ENCODE results near the gene DIPK1A.

DIPK1A gene

DNA sequence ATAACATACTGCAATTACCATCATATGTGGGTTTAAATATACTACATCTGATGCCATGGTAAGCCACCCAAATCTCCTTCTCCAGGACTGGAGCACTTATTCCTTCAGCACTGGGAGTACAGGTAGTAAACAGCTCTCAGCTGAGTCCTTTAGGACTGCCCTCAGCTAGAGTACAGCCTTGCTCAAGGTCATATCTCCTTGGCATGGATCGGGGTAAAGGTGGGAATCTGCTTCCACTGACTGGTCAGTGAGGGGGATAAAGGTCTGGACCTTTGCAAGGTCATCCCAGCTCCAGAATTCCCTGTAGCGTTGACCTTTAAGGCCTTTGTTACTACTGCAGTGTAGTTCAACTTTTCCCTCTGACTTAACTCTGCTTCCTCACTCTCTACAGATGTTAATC lies 90.7 kb downstream of the DIPK1A start:
- no peak for DNase-seq

DNA sequence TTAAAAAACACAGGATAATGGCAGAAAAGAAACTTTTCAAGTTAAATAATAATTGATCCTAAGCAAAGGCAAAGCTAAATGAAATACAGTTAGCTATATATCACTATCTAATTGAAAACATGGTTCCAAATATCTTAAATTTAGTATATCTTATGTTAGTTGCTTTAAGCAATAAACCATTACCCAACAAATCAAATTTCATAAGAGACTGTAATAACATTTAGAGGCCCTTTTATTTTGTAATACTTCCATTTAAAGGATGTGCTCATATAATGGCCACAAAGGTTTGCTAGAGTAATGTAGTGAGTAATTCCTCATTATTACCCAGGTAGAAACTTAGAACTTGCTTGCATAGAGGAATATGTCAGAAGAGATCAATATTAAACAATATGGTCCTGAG lies 97.1 kb downstream of the DIPK1A start:
- no peak for DNase-seq

DNA sequence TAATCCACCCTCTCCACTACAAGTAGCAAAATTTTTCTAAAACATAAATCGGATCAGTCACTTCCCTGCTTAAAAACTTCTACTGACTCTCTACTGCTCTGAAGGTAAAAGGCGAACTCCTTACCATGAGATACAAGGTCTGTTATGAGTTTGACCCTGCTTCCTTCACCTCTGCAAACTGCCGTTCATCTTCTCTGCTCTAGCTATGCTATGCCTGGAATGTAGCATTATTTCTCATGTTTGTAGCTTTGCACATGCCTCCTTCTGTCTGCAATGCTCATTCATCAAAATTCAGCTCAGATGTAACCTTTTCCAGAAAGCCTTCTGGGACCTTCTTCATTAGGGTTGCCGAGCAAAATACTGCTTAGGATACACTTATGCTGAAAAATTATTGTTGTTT lies 98.7 kb downstream of the DIPK1A start:
- DNase-seq = no peak

DNA sequence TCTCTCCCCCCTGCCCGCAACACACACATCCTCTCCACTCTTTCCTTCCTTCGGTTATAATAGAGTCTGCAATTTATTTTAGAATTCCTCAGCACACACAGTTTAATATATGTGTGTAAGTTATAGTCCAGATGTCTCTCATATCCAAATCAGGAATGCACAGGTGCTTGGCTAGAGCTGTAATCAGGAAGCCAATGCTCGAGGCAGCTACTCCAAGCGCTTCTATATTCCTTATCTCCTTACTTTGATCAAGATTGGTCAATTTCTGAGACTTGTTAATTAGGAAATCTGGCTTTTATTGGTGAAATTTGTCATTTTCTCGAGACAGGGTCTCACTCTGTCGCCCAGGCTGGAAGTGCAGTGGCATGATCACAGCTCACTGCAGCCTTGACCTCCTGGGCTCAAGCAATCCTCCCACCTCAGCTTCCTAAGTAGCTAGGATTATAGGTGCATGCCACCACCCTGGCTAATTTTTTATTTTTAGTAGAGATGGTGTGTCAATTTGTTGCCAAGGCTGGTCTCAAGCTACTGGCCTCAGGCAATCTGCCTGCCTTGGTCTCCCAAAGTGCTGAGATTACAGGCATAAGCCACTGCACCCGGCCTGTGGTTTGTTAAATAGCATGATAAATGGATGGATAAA lies 101.7 kb downstream of the DIPK1A start:
- no peak for DNase-seq

DNA sequence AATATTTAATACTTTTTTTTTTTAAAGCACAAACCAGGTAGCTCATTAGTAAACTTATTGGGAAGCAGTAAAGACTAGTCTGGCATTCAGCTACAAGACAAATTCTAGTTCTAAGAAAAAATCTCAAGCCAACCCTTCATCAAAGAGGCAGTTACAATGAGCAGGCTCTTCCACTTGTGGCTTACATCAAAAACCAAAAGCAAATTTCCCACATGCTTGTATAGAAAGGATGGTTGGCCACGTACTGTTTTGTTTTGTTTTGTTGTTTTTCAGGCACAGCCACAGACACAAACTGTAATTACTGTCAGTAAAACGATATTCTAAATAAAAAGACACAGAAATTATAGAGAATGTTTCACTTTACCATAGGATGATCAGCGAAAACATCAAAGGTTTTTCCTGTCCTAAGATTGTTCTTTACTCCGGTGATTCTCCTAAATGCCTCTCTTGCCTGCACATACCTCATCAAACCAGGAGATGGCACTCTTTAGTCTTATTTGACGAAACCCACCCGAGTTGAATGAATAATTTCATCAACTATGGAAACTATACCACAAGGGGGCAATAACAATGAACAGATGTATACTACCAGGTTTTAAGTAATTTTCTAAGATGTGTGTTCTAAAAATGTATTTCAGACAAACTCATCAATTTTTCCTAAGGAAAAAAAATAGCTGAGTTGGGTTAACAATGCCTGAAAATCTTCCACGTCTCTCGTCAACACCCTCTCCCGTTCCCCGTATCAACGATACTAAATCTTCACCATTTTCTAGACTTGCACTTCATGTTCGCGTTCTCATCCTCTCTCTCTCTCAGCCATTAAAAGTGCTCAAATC lies 102.5 kb downstream of the DIPK1A start:
- DNase-seq = peak; percentile 88

DNA sequence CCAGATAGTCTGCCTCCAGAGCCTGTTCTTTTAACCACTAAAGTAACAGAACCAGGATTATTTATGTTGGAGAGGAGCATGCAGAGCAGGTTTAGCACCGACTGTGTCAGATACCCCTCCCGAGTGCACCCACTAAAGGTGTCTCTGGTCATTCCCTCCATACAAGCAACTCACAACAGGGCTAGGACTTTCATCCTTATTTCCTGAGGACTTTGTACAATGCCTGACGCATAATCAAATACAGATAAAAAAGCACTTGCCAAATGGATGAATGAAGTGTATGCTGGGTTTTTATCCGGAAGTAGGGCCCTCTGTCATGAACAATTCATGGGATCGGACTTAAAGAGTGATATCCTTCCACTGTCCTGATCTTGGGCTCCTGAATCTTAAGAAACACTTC lies 103.4 kb downstream of the DIPK1A start:
- no peak for DNase-seq

DNA sequence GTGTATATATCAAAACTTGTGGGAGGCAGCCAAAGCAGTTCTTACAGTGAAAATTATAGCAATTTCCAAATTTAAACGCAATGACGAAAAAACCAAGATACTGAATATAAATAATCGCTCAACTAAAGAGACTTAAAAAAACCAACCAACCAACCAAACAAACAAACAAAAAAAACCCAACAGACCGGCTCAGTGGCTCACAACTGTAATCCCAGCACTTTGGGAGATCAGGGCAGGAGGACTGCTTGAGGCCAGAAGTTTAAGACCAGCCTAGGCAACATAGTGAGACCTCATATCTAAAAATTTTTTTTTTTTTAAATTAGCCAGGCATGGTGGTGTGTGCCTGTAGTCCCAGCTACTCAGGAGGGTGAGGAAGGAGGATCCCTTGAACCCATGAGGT lies 106.0 kb downstream of the DIPK1A start:
- no peak for DNase-seq

DNA sequence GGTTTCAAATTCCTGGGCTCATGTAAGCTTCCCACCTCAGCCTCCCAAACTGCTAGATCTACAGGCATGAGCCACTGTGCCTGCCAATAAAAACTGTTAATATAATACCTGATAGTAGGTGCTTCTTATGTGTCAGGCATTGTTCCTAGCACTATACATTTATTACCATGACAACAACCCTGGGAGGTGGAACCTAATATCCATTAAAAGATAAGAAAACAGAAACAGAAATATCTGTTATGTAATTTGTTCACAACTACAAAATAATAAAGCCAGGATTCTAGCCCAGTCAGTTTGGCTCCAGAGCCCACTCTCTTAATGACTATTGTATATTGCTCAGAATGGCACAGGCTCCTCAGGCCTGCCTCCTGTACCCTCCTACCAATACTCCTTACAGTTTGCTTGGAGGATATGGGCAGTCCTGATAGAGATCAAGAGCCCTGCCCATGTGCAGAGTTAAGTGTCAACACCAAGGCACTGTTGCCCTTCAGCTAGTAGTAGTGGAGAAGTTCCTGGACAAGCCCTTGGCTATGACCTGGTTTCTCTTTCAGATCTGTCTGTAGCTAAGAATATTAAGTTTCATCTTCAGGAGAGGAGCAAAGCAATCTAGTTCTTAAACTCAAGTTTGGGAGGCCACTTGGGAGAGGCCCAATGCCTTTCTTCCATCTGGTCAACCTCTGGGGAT lies 107.0 kb downstream of the DIPK1A start:
- DNase-seq = no peak

DNA sequence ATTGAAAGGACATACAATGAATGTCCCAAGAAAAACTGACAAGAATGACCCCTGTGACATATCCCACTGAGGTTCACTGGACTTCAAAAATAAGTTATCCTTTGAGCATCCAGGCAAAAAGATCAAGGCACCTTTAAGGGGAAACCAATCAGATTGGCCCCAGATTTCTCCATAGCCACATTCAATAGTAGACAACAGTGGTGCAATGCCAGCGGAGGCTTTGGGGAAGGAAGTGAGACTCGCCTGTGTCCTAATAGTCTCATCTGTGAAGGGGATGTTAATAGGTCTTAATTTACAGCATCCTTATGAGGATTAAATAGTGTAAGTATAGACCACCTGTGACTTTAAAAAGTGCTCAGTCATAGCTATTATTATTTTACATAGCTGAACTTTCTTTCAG lies 108.0 kb downstream of the DIPK1A start:
- no peak for DNase-seq

DNA sequence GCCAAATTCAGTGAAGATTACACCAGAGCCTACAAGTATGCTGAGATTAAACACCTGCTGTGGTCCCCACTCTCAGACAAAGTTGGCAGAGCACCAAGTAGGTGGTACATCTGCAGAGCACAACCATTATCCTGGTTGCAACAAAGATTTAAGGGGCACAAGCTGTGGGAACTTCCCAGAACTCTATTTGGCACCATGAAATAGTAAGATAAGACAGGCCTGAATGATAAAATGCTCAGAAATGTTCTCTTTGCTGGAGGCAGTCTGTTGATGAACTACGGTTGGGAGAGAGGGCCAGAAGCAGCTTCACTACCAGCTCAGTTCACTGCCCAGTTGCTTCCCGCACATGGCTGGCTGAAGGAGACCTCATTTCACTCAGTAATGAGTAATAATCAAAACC lies 109.5 kb downstream of the DIPK1A start:
- no peak for DNase-seq

DNA sequence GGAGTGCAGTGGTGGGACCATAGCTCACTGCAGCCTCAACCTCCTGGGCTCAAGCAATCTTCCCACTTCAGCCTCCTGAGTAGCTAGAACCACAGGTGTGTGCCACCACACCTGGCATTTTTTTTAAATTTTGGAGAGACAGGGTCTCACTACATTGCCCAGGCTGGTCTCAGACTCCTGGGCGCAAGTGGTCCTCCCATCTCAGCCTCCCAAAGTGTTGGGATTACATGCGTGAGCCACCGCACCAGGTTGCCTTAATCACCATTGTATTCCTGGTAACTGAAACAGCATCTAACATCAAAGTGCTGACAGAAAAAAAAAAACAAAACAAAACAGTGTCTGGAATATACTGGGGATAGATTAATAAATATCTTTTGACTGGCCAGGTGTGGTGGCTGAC lies 111.2 kb downstream of the DIPK1A start:
- no peak for DNase-seq

DNA sequence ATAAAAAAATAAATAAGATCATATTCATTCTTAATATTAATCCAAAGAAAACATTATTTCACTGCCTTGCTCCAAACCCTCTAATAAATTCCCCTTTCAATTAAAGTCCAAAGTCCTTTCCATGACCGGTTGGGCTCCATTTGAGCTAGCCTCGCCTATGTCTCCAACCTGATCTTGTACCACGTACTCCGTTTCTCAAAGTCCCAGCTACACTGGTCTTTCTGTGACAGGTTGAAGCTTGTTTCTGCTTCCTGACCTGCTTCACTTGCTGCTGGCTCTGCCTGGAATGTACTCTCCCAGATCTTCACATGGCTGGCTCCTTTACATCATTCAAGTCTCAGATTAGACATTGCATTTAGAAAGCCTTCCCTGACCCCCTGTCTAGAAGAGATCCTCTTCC lies 113.1 kb downstream of the DIPK1A start:
- DNase-seq = no peak

DNA sequence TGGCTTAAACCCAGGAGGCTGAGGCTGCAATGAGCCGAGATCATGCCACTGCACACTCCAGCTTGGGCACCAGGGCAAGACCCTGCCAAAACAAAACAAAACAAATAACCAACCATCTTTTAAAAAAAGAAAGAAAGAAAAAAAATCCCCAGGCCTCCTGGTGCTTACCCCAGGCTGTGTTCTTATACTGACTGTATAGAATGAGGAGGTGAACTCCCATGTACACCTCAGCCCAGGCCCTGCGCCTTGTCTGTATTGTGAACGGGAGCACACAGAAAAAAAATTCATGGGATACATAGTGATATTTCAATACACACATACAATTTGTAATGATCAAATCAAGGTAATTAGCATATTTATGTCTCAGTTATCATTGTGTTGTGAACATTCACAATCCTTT lies 115.4 kb downstream of the DIPK1A start:
- no peak for DNase-seq

DNA sequence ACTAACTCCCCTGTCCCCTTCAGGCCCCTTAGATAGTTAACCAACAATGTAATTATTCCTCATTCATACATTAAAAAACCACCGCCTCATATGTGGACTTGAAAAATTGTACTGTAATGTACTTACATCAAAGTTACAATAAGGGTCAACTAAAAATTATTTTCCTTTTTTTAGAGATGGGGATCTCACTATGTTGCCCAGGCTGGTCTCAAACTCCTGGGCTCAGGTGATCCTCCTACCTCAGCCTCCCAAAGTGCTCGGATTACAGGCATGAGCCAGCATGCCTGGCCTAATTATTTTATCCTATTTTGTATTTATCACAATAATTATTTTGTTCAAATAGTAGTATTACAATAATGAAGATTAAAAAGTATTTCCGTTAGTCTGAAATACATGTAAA lies 116.8 kb downstream of the DIPK1A start:
- DNase-seq = no peak

DNA sequence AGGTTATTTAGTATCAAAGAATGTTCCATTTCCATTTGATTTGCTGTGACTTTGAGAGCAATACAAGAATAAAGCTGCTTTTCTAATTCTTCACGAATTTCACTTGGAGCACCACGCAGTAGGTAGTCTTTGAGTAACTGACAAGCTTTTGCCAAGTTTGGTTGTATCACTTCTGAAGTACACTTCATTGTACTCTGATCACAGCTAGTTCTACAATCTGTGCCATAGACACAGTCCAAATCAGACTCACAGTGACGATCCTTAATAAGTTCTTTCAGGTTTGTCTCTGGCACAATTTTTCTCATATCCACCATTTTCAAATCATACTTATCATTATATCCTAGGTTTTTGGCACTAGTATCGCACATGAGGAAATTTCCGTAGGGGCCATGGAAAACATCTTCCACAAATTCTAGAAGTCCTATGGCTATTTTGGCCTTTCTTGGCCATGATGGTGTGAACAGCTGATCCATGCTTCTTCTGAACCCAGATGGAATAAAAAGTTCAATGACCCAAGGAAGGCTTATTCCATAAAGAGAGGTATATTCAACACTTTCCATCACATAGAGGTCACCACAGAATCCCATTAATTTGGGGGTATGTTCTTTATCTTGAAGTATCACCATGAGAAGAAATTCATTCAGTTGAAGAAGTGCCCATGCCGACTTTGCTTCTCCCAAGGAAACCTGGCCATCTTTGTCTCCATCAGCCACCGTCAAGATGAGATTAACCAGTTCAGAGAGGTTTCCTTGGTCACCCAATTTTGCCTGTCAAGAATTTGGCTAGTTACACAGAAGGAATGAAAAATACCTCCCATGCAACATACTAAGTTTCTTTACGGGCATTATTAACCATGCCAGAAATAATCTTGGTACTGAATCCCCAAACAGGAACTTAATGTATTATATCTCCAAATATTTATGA lies 117.6 kb downstream of the DIPK1A start:
- DNase-seq = no peak

DNA sequence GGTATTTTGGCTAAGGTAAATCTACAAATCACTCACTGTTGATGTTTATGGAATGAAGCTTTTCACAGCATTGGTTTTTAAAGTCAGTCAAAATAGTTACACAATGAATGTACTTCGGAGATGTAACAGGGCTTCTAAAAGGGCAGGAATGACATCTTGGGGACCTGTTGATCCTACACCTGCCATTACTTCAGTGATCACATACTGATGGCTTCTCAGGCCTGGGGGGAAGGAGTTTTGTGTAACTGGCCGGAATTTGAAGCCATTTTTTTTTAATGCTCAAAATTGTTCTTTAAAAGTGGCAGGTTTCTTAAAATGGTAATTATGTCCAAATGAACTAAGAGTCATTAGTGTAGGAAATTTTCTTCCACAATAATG lies 118.2 kb downstream of the DIPK1A start:
- DNase-seq = no peak

DNA sequence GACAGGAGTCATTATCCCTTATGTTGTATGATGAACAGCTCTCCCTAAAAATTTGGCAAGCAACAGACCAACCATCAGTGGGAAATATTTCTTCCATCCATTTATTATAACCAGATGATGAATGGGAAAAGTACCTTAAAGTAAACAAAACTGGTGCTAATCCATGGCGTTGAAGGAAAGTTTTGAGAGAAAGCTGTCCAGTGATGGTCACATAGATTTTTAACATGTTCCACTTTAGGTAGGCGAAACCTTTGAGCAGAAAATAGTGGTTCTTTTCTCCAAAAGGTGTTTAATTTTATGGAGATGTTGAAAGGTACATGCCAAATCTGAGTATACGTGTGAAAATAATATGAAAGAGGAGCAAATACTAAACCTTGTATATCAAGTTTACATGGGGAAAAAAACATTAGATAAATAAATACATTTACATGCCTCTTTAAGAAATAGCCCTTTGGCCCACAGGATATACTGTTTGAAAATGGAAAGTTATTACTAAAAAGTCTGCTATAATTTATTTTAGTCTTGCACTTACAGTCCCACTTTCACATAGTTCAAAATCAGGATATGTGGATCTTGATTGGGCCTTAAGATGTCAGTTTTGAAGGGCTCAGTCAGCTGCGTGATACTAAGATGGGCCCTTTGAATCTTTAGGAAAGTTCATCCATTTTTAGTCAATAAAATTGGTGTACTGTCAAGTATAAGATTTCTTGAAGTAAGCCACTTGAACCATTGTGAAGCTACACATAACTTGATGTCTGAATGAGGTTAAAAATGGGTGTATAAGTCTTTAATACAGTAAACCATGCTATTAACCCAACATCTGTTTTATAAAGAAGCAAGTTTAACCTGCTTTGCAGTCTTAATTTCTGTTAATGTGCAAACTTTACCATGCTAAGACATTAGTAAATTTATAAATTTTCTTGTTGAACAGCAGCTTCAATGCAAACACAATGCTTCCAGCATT lies 118.9 kb downstream of the DIPK1A start:
- DNase-seq = no peak

DNA sequence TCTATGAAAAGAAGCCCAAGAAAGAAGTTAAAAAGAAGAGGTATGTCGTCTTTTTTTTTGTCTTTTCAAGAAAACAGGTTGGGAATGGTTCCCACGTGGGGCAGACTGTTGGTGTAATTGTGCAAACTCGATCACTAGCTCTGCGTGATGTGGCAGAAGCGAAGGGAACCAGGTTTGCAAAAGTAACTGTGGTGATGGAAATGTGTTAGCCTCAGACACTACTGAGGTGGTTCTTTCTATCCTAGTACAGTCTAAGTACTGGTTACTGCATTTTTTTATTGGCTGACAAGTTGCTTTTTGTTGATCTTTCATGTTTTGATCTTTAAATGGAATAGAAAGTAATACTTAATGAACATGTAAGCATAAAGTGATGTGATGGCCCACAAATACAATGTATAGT lies 120.7 kb downstream of the DIPK1A start:
- DNase-seq = no peak

DNA sequence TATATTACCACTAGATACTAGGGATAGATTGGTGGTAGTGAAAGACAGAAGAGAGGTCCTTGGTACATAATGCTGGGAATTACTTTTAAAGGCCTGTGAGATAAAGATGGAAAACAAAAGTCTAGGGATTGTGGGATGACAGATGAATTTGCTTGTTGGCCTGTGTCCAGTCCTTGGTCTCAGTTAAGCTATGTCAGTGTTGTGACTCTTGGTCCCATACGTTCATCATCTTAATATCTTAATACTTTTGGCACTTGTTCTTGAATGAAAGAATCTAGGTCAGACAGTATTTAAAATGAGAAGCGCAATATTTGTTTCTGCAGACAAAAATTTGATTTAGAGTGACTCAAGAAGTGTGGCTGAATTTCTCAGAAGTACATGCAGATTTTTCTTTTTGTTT lies 121.8 kb downstream of the DIPK1A start:
- DNase-seq = no peak

DNA sequence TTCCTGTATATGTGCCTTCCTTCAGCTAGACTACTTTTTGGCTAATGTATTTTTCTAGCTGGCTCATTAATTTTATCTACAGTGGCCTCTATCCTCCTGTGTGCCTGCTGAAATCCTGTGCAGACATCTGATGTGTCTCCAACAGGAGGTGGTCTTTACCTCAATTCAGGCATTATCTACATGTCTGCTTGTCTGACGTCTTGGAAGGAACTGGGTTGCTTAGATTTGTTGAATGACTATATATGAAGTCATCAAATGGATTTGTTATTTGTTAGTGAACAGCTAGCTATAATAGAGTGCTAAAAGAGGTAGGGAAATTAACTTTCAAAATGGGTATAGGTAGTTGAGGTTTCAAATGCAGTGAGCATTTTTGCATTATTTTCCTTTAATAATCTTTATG lies 122.7 kb downstream of the DIPK1A start:
- DNase-seq = no peak

DNA sequence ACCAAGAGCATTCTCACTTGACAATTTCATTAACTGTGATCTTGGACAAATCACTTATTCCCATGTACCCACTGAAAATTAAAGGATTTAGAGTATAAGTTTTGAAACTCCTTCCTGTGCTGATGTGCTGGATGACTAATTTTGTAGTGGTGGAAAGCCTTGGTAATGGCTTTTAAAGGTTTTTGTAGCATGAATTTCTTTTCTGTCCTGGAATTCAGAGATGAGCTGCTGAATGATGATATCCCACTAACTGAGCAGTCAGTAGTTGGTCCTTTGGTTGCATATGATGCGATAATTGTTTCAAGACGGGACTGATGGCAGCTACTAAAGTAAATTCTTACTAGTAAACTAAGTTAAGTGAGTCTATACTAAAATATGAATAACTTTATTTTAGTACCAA lies 124.2 kb downstream of the DIPK1A start:
- no peak for DNase-seq

DNA sequence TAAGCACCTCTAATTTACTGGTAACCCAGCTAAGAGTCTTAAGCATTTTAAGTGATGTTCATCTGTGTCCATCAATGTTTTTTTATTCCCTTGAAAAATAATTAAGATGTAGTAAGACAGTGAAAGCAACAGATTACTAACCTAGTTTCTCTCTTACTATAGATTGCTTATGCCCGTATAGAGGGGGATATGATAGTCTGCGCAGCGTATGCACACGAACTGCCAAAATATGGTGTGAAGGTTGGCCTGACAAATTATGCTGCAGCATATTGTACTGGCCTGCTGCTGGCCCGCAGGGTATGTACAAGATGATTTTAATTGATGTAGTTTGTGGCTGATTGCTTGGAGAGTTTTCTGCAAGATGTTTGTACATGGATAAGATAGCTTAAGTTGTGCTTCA lies 126.6 kb downstream of the DIPK1A start:
- no peak for DNase-seq
